Activated T-cell treated with anti-CD3 and anti-CD28 coated beads for 1 hour (primary cell): ENCODE data around the gene FAR1.
A peak's percentile ranks its signal among the peaks of the same experiment; 100 is the strongest.
"Not testable (repeated sequence)": the region's sequence is repeated elsewhere in the genome, so short reads cannot be mapped to it uniquely, and the experiment has no call there.

Source experiments
- DNase-seq: peaks from one replicate; pipeline ENCODE4 v3.0.0-alpha.2; 2020; ENCODE audit warnings: low read depth

The FAR1 gene

GRCh38 chr11:13668102-13668956 is at the start of gene FAR1:
Gene FAR1, plus strand, starts transcription at chr11:13668668. Its CDS starts 26,098 bp downstream, at chr11:13694766.
- peak; percentile 90 for DNase-seq

GRCh38 chr11:13620063-13620462 is 48.4 kb upstream of the FAR1 start:
- DNase-seq = no peak

GRCh38 chr11:13626818-13627217 is 41.6 kb upstream of the FAR1 start:
- not testable (repeated sequence) for DNase-seq

GRCh38 chr11:13628634-13629033 is 39.8 kb upstream of the FAR1 start:
- not testable (repeated sequence) for DNase-seq

GRCh38 chr11:13629779-13630178 is 38.7 kb upstream of the FAR1 start:
- no peak for DNase-seq

GRCh38 chr11:13635290-13635689 is 33.2 kb upstream of the FAR1 start:
- DNase-seq = no peak

GRCh38 chr11:13635804-13636203 is 32.7 kb upstream of the FAR1 start:
- no peak for DNase-seq

- DNase-seq = no peak
Measured at GRCh38 chr11:13637125-13638069, 31.1 kb upstream of the FAR1 start.

- DNase-seq = no peak
Measured at GRCh38 chr11:13638422-13638821, 30.0 kb upstream of the FAR1 start.

- no peak for DNase-seq
Measured at GRCh38 chr11:13644997-13645687, 23.3 kb upstream of the FAR1 start.

GRCh38 chr11:13647391-13647790 is 21.1 kb upstream of the FAR1 start:
- no peak for DNase-seq

- DNase-seq = no peak
Measured at GRCh38 chr11:13649619-13650018, 18.8 kb upstream of the FAR1 start.

GRCh38 chr11:13651515-13651914 is 17.0 kb upstream of the FAR1 start:
- not testable (repeated sequence) for DNase-seq

GRCh38 chr11:13661074-13661623 is 7.3 kb upstream of the FAR1 start:
- no peak for DNase-seq

GRCh38 chr11:13663631-13664071 is 4.8 kb upstream of the FAR1 start:
- no peak for DNase-seq

- DNase-seq = no peak
Measured at GRCh38 chr11:13664351-13664750, 4.1 kb upstream of the FAR1 start.

- DNase-seq = no peak
Measured at GRCh38 chr11:13666708-13667107, 1.8 kb upstream of the FAR1 start.

GRCh38 chr11:13667245-13667644 is 1.2 kb upstream of the FAR1 start:
- no peak for DNase-seq

- DNase-seq = no peak
Measured at GRCh38 chr11:13667795-13668101, 720 bp upstream of the FAR1 start.

GRCh38 chr11:13668957-13669521 is 571 bp downstream of the FAR1 start:
- DNase-seq = peak; percentile 35
